ENCODE results near the gene LMNB1.
"Not testable (repeated sequence)": the region's sequence is repeated elsewhere in the genome, so short reads cannot be mapped to it uniquely, and the experiment has no call there.

Gene LMNB1, protein sequence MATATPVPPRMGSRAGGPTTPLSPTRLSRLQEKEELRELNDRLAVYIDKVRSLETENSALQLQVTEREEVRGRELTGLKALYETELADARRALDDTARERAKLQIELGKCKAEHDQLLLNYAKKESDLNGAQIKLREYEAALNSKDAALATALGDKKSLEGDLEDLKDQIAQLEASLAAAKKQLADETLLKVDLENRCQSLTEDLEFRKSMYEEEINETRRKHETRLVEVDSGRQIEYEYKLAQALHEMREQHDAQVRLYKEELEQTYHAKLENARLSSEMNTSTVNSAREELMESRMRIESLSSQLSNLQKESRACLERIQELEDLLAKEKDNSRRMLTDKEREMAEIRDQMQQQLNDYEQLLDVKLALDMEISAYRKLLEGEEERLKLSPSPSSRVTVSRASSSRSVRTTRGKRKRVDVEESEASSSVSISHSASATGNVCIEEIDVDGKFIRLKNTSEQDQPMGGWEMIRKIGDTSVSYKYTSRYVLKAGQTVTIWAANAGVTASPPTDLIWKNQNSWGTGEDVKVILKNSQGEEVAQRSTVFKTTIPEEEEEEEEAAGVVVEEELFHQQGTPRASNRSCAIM

DNA sequence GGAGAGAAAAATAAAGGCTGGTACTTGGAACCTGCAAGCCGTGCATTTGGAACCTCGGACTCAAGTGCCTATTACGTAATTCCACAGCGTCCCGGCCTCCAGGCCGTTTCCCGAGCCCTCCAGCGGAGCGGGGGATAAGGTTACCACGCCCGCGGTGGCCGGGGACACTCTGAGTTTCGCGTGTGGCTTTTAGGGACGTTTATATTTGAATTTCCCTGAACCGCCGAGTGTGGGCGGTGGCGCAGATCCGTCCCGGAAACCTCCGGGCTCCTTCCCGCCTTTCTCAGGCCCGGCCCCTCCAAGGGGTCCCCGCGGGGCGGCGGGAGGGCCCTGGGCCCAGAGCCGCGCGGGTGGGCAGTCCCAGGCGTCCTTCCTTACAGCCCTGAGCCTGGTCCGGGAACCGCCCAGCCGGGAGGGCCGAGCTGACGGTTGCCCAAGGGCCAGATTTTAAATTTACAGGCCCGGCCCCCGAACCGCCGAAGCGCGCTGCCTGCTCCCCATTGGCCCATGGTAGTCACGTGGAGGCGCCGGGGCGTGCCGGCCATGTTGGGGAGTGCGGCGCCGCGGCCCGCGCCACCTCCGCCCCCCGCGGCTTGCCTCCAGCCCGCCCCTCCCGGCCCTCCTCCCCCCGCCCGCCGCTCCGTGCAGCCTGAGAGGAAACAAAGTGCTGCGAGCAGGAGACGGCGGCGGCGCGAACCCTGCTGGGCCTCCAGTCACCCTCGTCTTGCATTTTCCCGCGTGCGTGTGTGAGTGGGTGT is at the start of gene LMNB1:
Gene LMNB1, plus strand, starts transcription at position 638 of the 758 bp plus-strand sequence. CDS start 373 bp downstream, outside the sequence.
- Histone ChIP-seq H3K79me2 (ENCODE audit: control insufficient read depth, insufficient read depth, low read length, unreplicated experiment) (peaks cover 42% of the 10 kb centered on the region), H2AFZ (ENCODE audit: low read length, unreplicated experiment) (peak within 1 kb of the TSS; percentile 83)

DNA sequence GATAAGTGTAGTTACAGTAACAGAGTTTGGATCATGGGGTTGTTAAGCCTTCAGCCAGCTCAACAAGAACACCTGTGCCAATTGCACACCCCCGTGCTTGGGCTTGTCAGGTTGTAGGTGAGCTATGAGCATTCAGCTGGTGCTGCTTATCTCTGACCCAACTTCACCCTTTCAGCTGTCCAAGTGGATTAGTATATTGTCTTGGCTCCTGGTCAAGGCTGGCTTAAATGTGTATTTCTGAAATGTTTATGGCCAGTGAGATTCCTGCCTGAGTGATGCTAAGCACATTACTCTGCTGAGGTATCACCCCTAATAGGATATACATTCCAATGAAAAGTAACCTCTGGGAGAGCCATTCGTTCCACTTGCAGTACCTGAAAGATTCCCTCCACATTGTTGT is 44.2 kb upstream of the LMNB1 start:
- no peaks in the 10 kb centered on the region for H3K27me3 ChIP-seq (ENCODE audit: insufficient read depth, low read length)
- no peaks in the 10 kb centered on the region for H3K4me1 ChIP-seq (ENCODE audit: control insufficient read depth, insufficient read depth, low read length, unreplicated experiment)
- no peaks in the 10 kb centered on the region for H3K79me2 ChIP-seq (ENCODE audit: control insufficient read depth, insufficient read depth, low read length, unreplicated experiment)
- H3K36me3 ChIP-seq (ENCODE audit: insufficient read depth, low read length), result no peaks in the 10 kb centered on the region
- H3K27ac ChIP-seq (ENCODE audit: low read depth, low read length), result no peak overlapping the region
- H3K4me3 ChIP-seq (ENCODE audit: low read depth, low read length), result no peak overlapping the region
- no peak overlapping the region for H2AFZ ChIP-seq (ENCODE audit: low read length, unreplicated experiment)

More for the DNA sequence above, at the start of gene LMNB1:
- H3K27ac ChIP-seq (ENCODE audit: low read depth, low read length), result peak within 1 kb of the TSS; percentile 92
- H3K4me3 ChIP-seq (ENCODE audit: low read depth, low read length), result peak within 1 kb of the TSS; percentile 91
- H3K27me3 ChIP-seq (ENCODE audit: insufficient read depth, low read length), result no peaks in the 10 kb centered on the region
- no peaks in the 10 kb centered on the region for H3K36me3 ChIP-seq (ENCODE audit: insufficient read depth, low read length)
- H3K4me1 ChIP-seq (ENCODE audit: control insufficient read depth, insufficient read depth, low read length, unreplicated experiment), result peaks cover 10% of the 10 kb centered on the region

DNA sequence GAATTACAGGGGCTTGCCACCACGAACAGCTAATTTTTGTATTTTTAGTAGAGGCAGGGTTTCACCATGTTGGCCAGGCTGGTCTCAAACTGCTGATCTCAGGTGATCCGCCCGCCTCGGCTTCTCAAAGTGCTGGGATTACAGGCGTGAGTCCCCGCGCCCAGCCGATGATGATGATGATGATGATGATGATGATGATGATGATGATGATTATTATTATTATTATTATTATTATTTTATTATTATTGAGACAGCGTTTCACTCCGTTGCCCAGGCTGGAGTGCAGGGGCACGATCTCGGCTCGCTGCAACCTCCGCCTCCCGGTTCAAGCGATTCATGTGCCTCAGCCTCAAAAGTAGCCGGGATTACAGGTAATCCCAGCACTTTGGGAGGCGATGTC is 42.4 kb upstream of the LMNB1 start:
- not testable (repeated sequence) for H3K4me3 ChIP-seq (ENCODE audit: low read depth, low read length); H3K27me3 ChIP-seq (ENCODE audit: insufficient read depth, low read length); H3K27ac ChIP-seq (ENCODE audit: low read depth, low read length); H3K4me1 ChIP-seq (ENCODE audit: control insufficient read depth, insufficient read depth, low read length, unreplicated experiment); H2AFZ ChIP-seq (ENCODE audit: low read length, unreplicated experiment); H3K36me3 ChIP-seq (ENCODE audit: insufficient read depth, low read length); H3K79me2 ChIP-seq (ENCODE audit: control insufficient read depth, insufficient read depth, low read length, unreplicated experiment)

DNA sequence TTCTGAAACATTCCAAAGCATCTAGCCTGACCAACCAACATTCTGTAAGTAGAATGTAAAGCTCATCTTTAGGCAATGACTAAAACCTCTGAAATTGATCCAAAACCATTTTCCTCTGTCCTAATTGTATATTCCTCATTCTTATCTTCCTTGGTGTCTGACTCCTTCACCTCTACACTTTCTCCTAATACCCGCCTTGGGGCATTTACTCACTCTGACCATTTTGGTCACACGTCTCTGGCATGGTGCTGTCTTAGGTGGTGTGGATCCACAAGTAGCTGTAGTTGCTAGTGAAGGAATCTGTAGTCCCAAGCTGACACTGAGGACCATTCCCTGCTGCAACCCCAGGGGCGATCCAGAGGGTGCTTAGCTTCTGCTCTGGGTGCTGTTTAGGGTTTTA is 40.8 kb upstream of the LMNB1 start:
- no peaks in the 10 kb centered on the region for H3K79me2 ChIP-seq (ENCODE audit: control insufficient read depth, insufficient read depth, low read length, unreplicated experiment)
- H3K27ac ChIP-seq (ENCODE audit: low read depth, low read length), result no peak overlapping the region
- H3K27me3 ChIP-seq (ENCODE audit: insufficient read depth, low read length), result no peaks in the 10 kb centered on the region
- no peak overlapping the region for H2AFZ ChIP-seq (ENCODE audit: low read length, unreplicated experiment)
- no peaks in the 10 kb centered on the region for H3K4me1 ChIP-seq (ENCODE audit: control insufficient read depth, insufficient read depth, low read length, unreplicated experiment)
- no peaks in the 10 kb centered on the region for H3K36me3 ChIP-seq (ENCODE audit: insufficient read depth, low read length)
- no peak overlapping the region for H3K4me3 ChIP-seq (ENCODE audit: low read depth, low read length)

DNA sequence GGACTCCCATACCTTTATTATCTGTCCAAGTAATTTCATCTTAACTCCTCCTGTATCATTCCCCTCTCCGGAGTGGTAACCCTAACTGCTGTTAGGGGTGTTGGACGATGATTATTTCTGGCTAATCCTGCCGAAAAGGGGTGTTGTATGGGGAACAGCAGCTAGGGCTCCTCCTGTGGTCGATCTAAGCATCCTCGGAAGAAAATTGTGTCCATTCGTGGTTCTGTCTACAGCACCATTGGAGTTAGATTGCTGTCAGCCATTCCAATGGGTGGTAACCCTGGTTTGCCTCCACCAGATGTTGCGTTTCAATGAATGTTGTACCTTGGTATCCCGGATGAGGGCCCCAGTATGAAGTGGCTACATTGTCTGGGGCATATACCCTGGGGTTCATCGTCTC is 35.6 kb upstream of the LMNB1 start:
- Histone ChIP-seq H3K36me3 (ENCODE audit: insufficient read depth, low read length) (no peaks in the 10 kb centered on the region), H3K4me1 (ENCODE audit: control insufficient read depth, insufficient read depth, low read length, unreplicated experiment) (peaks cover 4% of the 10 kb centered on the region), H3K4me3 (ENCODE audit: low read depth, low read length) (no peak overlapping the region), H3K27me3 (ENCODE audit: insufficient read depth, low read length) (no peaks in the 10 kb centered on the region), H2AFZ (ENCODE audit: low read length, unreplicated experiment) (no peak overlapping the region), H3K79me2 (ENCODE audit: control insufficient read depth, insufficient read depth, low read length, unreplicated experiment) (no peaks in the 10 kb centered on the region), H3K27ac (ENCODE audit: low read depth, low read length) (no peak overlapping the region)

DNA sequence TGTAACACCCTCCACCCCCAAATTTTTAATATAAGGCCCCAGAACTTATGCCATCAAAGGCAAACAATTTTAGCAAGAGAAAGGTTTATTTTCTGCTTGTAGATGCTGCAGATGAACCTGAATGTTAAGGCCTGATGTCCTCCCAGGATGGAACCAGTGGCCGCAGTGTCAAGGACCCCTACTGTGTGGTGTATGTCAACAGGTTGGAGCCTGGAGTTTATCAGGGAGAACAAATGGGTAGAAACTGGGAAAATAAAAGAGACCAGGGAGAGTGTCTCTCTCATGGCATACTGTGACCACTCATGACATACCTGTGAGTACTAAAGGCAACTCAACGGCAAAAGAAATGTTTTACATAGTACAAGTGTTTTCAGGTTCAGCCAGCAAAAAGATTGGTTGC is 34.5 kb upstream of the LMNB1 start:
- H3K4me1 ChIP-seq (ENCODE audit: control insufficient read depth, insufficient read depth, low read length, unreplicated experiment), result peaks cover 4% of the 10 kb centered on the region
- no peak overlapping the region for H3K27ac ChIP-seq (ENCODE audit: low read depth, low read length)
- H3K4me3 ChIP-seq (ENCODE audit: low read depth, low read length), result no peak overlapping the region

DNA sequence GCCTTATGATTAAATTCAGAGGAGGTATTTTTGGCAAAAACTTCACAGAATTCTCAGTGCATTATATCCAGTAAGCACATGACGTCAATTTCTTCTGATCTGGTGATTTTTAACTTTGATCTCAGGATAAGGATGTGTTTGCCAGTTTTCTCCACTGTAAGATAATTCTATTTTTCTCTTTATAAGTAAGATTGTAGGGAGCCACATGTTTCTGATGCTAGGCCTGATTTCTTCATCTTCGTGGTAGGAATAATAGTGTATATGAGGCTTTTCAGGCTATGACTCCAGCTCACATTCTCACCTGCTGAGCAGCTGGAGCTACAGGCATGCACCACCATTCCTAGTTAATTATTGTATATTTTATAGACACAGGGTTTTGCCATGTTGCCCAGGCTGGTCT is 32.1 kb upstream of the LMNB1 start:
- Histone ChIP-seq H3K27ac (ENCODE audit: low read depth, low read length) (no peak overlapping the region), H3K4me3 (ENCODE audit: low read depth, low read length) (no peak overlapping the region), H3K79me2 (ENCODE audit: control insufficient read depth, insufficient read depth, low read length, unreplicated experiment) (no peaks in the 10 kb centered on the region), H2AFZ (ENCODE audit: low read length, unreplicated experiment) (no peak overlapping the region), H3K4me1 (ENCODE audit: control insufficient read depth, insufficient read depth, low read length, unreplicated experiment) (peaks cover 7% of the 10 kb centered on the region), H3K27me3 (ENCODE audit: insufficient read depth, low read length) (no peaks in the 10 kb centered on the region), H3K36me3 (ENCODE audit: insufficient read depth, low read length) (no peaks in the 10 kb centered on the region)

More for the DNA sequence above, 34.5 kb upstream of the LMNB1 start:
- H3K79me2 ChIP-seq (ENCODE audit: control insufficient read depth, insufficient read depth, low read length, unreplicated experiment), result no peaks in the 10 kb centered on the region
- no peak overlapping the region for H2AFZ ChIP-seq (ENCODE audit: low read length, unreplicated experiment)
- no peaks in the 10 kb centered on the region for H3K36me3 ChIP-seq (ENCODE audit: insufficient read depth, low read length)
- no peaks in the 10 kb centered on the region for H3K27me3 ChIP-seq (ENCODE audit: insufficient read depth, low read length)

DNA sequence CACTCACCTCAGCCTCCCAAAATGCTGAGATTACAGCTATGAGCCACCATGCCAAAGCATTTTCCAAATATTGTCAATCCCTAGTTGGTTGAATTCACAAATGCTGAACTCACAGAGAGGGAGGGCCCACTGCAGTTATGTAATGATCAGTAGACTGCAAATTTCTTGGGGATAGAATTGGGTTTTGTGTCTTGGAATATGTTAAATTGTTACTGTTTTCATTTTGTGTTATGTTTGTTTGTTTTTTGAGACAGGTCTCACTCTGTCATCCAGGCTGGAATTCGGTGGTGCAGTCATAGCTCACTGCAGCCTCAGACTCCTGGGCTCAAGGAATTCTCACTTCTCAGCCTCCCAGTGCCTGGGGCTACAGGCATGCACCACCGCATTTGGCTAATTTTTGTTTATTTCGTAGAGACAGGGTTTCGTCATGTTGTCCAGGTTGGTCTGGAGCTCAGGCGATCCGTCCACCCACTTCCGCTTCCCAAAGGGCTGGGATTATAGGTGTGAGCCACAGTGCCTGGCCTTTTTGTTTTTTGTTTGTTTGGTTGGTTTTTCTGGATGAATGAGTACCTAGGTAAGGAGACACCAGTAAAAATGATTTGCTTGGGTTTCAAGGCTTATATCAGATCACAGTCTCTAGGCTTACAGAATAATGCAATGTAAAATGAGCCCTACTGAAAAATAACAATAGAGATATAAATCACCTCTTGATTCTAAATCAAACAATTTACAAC is 31.5 kb upstream of the LMNB1 start:
- H3K4me1 ChIP-seq (ENCODE audit: control insufficient read depth, insufficient read depth, low read length, unreplicated experiment), result peaks cover 7% of the 10 kb centered on the region
- no peak overlapping the region for H3K4me3 ChIP-seq (ENCODE audit: low read depth, low read length)
- no peaks in the 10 kb centered on the region for H3K36me3 ChIP-seq (ENCODE audit: insufficient read depth, low read length)
- no peaks in the 10 kb centered on the region for H3K27me3 ChIP-seq (ENCODE audit: insufficient read depth, low read length)
- H2AFZ ChIP-seq (ENCODE audit: low read length, unreplicated experiment), result no peak overlapping the region
- H3K27ac ChIP-seq (ENCODE audit: low read depth, low read length), result no peak overlapping the region
- no peaks in the 10 kb centered on the region for H3K79me2 ChIP-seq (ENCODE audit: control insufficient read depth, insufficient read depth, low read length, unreplicated experiment)

DNA sequence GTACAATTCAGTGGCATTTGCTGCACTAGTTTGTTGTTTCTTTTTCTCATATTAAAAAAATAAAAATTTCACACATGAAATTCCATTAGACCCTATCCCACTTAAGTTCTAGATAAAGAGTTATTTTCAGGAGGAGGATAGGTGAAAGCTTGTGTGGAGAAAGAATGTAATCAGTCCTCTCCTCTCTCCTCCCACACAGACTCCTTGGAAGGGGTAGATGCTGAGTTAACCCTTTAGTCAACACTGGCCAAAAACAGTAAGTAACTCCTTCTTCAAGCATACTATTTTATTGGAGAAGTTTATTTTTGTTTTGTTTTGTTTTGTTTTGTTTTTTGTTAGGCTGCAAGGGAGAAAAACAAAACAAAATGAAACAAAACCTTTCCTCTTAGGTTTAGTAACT is 30.6 kb upstream of the LMNB1 start:
- Histone ChIP-seq H3K4me3 (ENCODE audit: low read depth, low read length) (no peak overlapping the region), H3K27ac (ENCODE audit: low read depth, low read length) (no peak overlapping the region), H2AFZ (ENCODE audit: low read length, unreplicated experiment) (no peak overlapping the region), H3K27me3 (ENCODE audit: insufficient read depth, low read length) (no peaks in the 10 kb centered on the region), H3K79me2 (ENCODE audit: control insufficient read depth, insufficient read depth, low read length, unreplicated experiment) (no peaks in the 10 kb centered on the region), H3K4me1 (ENCODE audit: control insufficient read depth, insufficient read depth, low read length, unreplicated experiment) (peaks cover 7% of the 10 kb centered on the region), H3K36me3 (ENCODE audit: insufficient read depth, low read length) (no peaks in the 10 kb centered on the region)

DNA sequence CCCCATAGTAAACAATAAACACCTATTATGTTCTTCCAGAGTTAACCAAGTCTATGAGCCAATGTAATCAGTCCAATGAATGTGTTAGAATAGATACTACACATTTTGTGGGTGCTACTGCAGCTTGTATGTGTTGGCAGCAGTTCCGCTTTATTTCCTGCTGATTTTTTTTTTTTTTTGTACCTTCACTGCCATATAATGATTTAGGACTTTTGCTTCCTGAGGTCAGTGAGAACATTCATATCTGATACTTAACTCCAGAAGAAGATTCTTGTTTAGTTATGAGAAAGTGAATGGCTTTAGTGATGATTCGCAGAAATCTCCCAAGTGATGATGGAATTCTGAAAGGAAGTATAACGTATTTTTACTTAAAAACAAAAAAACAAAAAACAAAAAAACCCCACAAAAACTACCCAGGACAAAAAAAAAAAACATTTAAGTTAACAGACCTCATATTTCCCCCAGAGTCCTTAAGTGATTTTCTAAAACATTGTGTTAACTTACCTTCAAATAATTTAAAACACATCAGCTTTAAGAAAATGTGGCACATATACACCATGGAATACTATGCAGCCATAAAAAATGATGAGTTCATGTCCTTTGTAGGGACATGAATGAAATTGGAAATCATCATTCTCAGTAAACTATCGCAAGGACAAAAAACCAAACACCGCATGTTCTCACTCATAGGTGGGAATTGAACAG is 24.7 kb upstream of the LMNB1 start:
- no peaks in the 10 kb centered on the region for H3K27me3 ChIP-seq (ENCODE audit: insufficient read depth, low read length)
- H3K4me1 ChIP-seq (ENCODE audit: control insufficient read depth, insufficient read depth, low read length, unreplicated experiment), result peaks cover 3% of the 10 kb centered on the region
- no peaks in the 10 kb centered on the region for H3K36me3 ChIP-seq (ENCODE audit: insufficient read depth, low read length)
- no peak overlapping the region for H3K27ac ChIP-seq (ENCODE audit: low read depth, low read length)
- H3K79me2 ChIP-seq (ENCODE audit: control insufficient read depth, insufficient read depth, low read length, unreplicated experiment), result no peaks in the 10 kb centered on the region
- H3K4me3 ChIP-seq (ENCODE audit: low read depth, low read length), result no peak overlapping the region
- no peak overlapping the region for H2AFZ ChIP-seq (ENCODE audit: low read length, unreplicated experiment)
